OCI-LY7 (cell line): ENCODE data around the gene CDK5R1. TPM values are rescaled to one million over a fixed set of nuclear protein-coding genes. Genes with fewer than 3 reads are reported as not detected.

Source experiments
- BruUV-seq: library from RNA; stranded (reverse); fragments of 400-500 nt; replicated peaks from 2 replicates; lab custom pipeline; 2021; lab: Mats Ljungman, UMichigan
- CTCF ChIA-PET: fragments of 300-600 bp; sonication (Branson Sonifier 250); formaldehyde crosslinking; loops from one replicate; lab custom pipeline; 2022; ENCODE audit warnings: antibody characterized with exemption; ENCODE audit not compliant: unreplicated experiment; lab: Charles Lee
- POLR2A ChIA-PET: fragments of 300-600 bp; sonication (Branson Sonifier 250); formaldehyde crosslinking; loops from one replicate; lab custom pipeline; 2022; ENCODE audit warnings: antibody characterized with exemption; lab: Charles Lee
- DNase-seq: peaks from one replicate; pipeline ENCODE4 v3.0.0-alpha.2; 2015; ENCODE audit warnings: low spot score
- H2AFZ ChIP-seq: fragments of 200-600 bp; sonication (generic), shearing (Covaris generic); 2 replicates; pipeline ENCODE4 v1.6.1; 2014; ENCODE audit warnings: mild to moderate bottlenecking, antibody characterized with exemption, low read length, moderate library complexity
- H3K27ac ChIP-seq: fragments of 200-600 bp; sonication (generic); 2 replicates; pipeline ENCODE4 v1.5.1; 2014; ENCODE audit warnings: mixed run types, low read depth, mild to moderate bottlenecking, moderate library complexity, low read length, inconsistent platforms; ENCODE audit not compliant: poor library complexity, severe bottlenecking
- H3K36me3 ChIP-seq: fragments of 200-600 bp; sonication (generic); 2 replicates; pipeline ENCODE4 v1.6.1; 2014; ENCODE audit warnings: mild to moderate bottlenecking, antibody characterized with exemption, low read length, moderate library complexity, mixed read lengths; ENCODE audit not compliant: insufficient read depth
- H3K4me1 ChIP-seq: fragments of 200-600 bp; sonication (generic); 2 replicates; pipeline ENCODE4 v1.5.1; 2014; ENCODE audit warnings: mild to moderate bottlenecking, low read length; ENCODE audit not compliant: insufficient read depth, poor library complexity, severe bottlenecking
- H3K4me2 ChIP-seq: fragments of 200-600 bp; sonication (generic); 2 replicates; pipeline ENCODE4 v1.6.1; 2014; ENCODE audit warnings: mild to moderate bottlenecking, low read length
- H3K4me3 ChIP-seq: fragments of 200-600 bp; sonication (generic); 2 replicates; pipeline ENCODE4 v1.5.1; 2014; ENCODE audit warnings: mild to moderate bottlenecking, low read depth, low read length; ENCODE audit not compliant: poor library complexity, severe bottlenecking
- H3K79me2 ChIP-seq: fragments of 200-600 bp; sonication (generic); 2 replicates; pipeline ENCODE4 v1.6.1; 2016; ENCODE audit warnings: low read depth, mild to moderate bottlenecking, low read length, moderate library complexity, mixed read lengths; ENCODE audit not compliant: insufficient read depth
- H3K9me2 ChIP-seq: fragments of 200-600 bp; sonication (generic); 2 replicates; pipeline ENCODE4 v1.6.1; 2016; ENCODE audit warnings: mild to moderate bottlenecking, low read length, mixed read lengths; ENCODE audit not compliant: insufficient read depth
- H3K9me3 ChIP-seq: fragments of 200-600 bp; sonication (generic); 2 replicates; pipeline ENCODE4 v1.6.1; 2014; ENCODE audit warnings: mild to moderate bottlenecking, mixed run types, low read length, mixed read lengths
- H4K20me1 ChIP-seq: fragments of 200-600 bp; sonication (generic); 2 replicates; pipeline ENCODE4 v1.6.1; 2014; ENCODE audit warnings: mild to moderate bottlenecking, antibody characterized with exemption, low read length, moderate library complexity, mixed read lengths; ENCODE audit not compliant: insufficient read depth
- EZH2phosphoT487 ChIP-seq: fragments of 200-600 bp; sonication (generic); IDR thresholded peaks from 2 replicates; pipeline ENCODE4 v1.6.1; 2018; ENCODE audit warnings: low read depth, borderline replicate concordance, mild to moderate bottlenecking, mixed run types, antibody characterized with exemption, low read length, moderate library complexity, mixed read lengths
- intact Hi-C: fragments of 100-400 bp; cut with micrococcal nuclease; formaldehyde crosslinking; loops from one replicate; pipeline ENCODE4 v1.10.0; 2022; ENCODE audit not compliant: unreplicated experiment
- total RNA-seq, 2 experiments: library from RNA; depleted of rRNA in 1 of 2; stranded (reverse); fragments of >200 nt in 1 of 2; shearing (Covaris generic) in 1 of 2; gene quantifications; 2 replicates each; pipeline ENCODE4 v1.2.3, GENCODE V29; 2014 to 2022
- TF ChIP-seq, protein P1 (sequence below): fragments of 200-600 bp; sonication (generic); conservative IDR thresholded peaks from 2 replicates; pipeline ENCODE4 v1.5.1; 2014; ENCODE audit warnings: mild to moderate bottlenecking, antibody characterized with exemption, low read length, moderate library complexity, mixed read lengths

The CDK5R1 gene
- total RNA-seq, 2 experiments from 2014 or later: 1.3 to 2.2 TPM

- ChIA-PET POLR2A (no interaction called here), CTCF (no interaction called here)
- Histone ChIP-seq H3K4me2 (no peak overlapping the region), H3K9me2 (no peaks in the 10 kb centered on the region), H2AFZ (no peak overlapping the region), H4K20me1 (no peaks in the 10 kb centered on the region), H3K9me3 (no peaks in the 10 kb centered on the region), H3K4me3 (no peak overlapping the region), H3K79me2 (no peaks in the 10 kb centered on the region), H3K4me1 (peaks cover 29% of the 10 kb centered on the region), H3K36me3 (no peaks in the 10 kb centered on the region), H3K27ac (no peak overlapping the region)
- no peak for DNase-seq
- TF ChIP-seq, protein P1, sequence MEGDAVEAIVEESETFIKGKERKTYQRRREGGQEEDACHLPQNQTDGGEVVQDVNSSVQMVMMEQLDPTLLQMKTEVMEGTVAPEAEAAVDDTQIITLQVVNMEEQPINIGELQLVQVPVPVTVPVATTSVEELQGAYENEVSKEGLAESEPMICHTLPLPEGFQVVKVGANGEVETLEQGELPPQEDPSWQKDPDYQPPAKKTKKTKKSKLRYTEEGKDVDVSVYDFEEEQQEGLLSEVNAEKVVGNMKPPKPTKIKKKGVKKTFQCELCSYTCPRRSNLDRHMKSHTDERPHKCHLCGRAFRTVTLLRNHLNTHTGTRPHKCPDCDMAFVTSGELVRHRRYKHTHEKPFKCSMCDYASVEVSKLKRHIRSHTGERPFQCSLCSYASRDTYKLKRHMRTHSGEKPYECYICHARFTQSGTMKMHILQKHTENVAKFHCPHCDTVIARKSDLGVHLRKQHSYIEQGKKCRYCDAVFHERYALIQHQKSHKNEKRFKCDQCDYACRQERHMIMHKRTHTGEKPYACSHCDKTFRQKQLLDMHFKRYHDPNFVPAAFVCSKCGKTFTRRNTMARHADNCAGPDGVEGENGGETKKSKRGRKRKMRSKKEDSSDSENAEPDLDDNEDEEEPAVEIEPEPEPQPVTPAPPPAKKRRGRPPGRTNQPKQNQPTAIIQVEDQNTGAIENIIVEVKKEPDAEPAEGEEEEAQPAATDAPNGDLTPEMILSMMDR: no peak
- TF ChIP-seq EZH2phosphoT487: no peak
- intact Hi-C loops: no loop called here
- no TSS peak for BruUV-seq
These were observed 29.0 kb downstream of the CDK5R1 start for GRCh38 chr17:32515677-32516383.

GRCh38 chr17:32516450-32516849 is 29.7 kb downstream of the CDK5R1 start:
- intact Hi-C loops: no loop called here
- Histone ChIP-seq H2AFZ (no peak overlapping the region), H3K4me3 (no peak overlapping the region), H3K36me3 (no peaks in the 10 kb centered on the region), H3K79me2 (no peaks in the 10 kb centered on the region), H3K9me3 (no peaks in the 10 kb centered on the region), H3K9me2 (no peaks in the 10 kb centered on the region), H4K20me1 (no peaks in the 10 kb centered on the region), H3K4me1 (peaks cover 23% of the 10 kb centered on the region), H3K4me2 (no peak overlapping the region), H3K27ac (no peak overlapping the region)
- ChIA-PET CTCF (no interaction called here), POLR2A (interaction anchor here (0.9 kb wide), 1 partner anchor 9 kb away, joined by 3 read pairs; no protein-coding TSS in a partner anchor)
- TF ChIP-seq, protein P1: no peak
- TF ChIP-seq EZH2phosphoT487: no peak
- no peak for DNase-seq
- no TSS peak for BruUV-seq

DNA sequence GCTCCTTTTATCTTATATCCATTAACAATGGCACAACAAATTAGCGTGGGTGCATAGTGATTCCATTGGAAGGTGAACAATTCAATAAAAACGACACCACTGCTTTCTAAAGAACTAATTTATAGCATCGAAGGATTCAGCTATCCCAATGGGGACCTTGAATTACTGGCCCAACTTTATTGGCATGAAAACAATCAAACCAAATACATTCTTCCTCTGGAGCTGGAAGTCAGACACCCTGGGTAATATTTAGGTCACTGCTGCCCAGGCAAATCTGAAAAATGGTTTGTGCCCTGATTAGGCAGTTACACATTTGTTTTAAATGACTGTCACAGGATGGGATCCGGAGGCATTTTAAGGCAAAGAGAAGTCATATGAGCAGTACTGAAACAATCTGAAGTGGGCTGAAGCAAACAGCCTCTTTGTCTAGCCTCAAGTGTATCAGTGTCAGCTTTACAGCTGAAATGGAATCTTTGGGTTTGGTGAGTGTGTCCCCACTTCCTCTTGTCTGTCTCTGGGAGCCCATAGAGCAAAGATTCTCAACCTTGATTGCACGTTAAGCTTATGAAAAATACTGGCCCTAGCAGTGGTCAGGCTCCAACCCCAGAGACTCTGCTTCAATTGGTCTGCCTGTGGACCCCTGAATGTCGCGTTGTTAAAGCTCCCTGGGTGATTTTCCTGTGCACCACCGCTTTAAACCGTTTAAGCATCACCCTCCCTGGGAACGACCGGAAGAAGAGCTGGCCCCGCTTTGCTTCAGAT is 30.3 kb downstream of the CDK5R1 start:
- no peaks in the 10 kb centered on the region for H3K79me2 ChIP-seq
- intact Hi-C loops: no loop called here
- no TSS peak for BruUV-seq
- H2AFZ ChIP-seq: no peak overlapping the region
- no peaks in the 10 kb centered on the region for H3K9me2 ChIP-seq
- H3K4me3 ChIP-seq: no peak overlapping the region
- ChIA-PET POLR2A (interaction anchor here (0.6 to 0.9 kb wide), 2 partner anchors 9 to 28 kb away, joined by 3 read pairs; no protein-coding TSS in a partner anchor), CTCF (no interaction called here)
- H3K27ac ChIP-seq: no peak overlapping the region
- H3K4me1 ChIP-seq: peaks cover 22% of the 10 kb centered on the region
- no peak for TF ChIP-seq EZH2phosphoT487
- TF ChIP-seq, protein P1: no peak
- no peaks in the 10 kb centered on the region for H3K9me3 ChIP-seq
- H3K4me2 ChIP-seq: no peak overlapping the region
- no peaks in the 10 kb centered on the region for H4K20me1 ChIP-seq
- H3K36me3 ChIP-seq: no peaks in the 10 kb centered on the region
- no peak for DNase-seq
